HEK293 (cell line): Measurements from ENCODE around the gene GOLGA6L10.

ENCODE experiments used
- ZBTB7A ChIP-seq: fragments of 450-650 bp; formaldehyde crosslinking; IDR thresholded peaks from 2 replicates; pipeline ENCODE4 v1.5.1; 2016; ENCODE audit warnings: low read depth, missing biosample characterization, missing genetic modification characterization
- ZNF10 ChIP-seq: fragments of 450-650 bp; formaldehyde crosslinking; IDR thresholded peaks from 2 replicates; pipeline ENCODE4 v1.5.1; 2017; ENCODE audit warnings: missing biosample characterization, missing genetic modification characterization
- ZNF138 ChIP-seq: fragments of 450-650 bp; formaldehyde crosslinking; IDR thresholded peaks from 2 replicates; pipeline ENCODE4 v1.5.1; 2016; ENCODE audit warnings: missing biosample characterization, missing genetic modification characterization, borderline replicate concordance
- ZNF274 ChIP-seq, 2 experiments: fragments of 200-500 bp in 1 of 2; fragments of 450-650 bp in 1 of 2; sonication (Bioruptor generic) in 1 of 2; formaldehyde crosslinking in 1 of 2; IDR thresholded peaks; 2 replicates each; pipeline versions ENCODE4 v1.5.1 to v1.6.1; 2014 to 2016; ENCODE audit warnings: borderline replicate concordance in 1 of 2, inconsistent platforms in 1 of 2, low read length in 1 of 2, missing biosample characterization in 1 of 2, missing genetic modification characterization in 1 of 2
- ZNF548 ChIP-seq: fragments of 450-650 bp; formaldehyde crosslinking; IDR thresholded peaks from 2 replicates; pipeline ENCODE4 v1.5.1; 2016; ENCODE audit warnings: missing biosample characterization, missing genetic modification characterization
- ZNF843 ChIP-seq: fragments of 450-650 bp; formaldehyde crosslinking; IDR thresholded peaks from 2 replicates; pipeline ENCODE4 v1.5.1; 2016; ENCODE audit warnings: missing biosample characterization, missing genetic modification characterization
- ZXDB ChIP-seq: fragments of 450-650 bp; formaldehyde crosslinking; IDR thresholded peaks from 2 replicates; pipeline ENCODE4 v1.5.1; 2016; ENCODE audit warnings: missing biosample characterization, missing genetic modification characterization
- TF ChIP-seq, protein P1 (sequence below): fragments of 450-650 bp; formaldehyde crosslinking; IDR thresholded peaks from 2 replicates; pipeline ENCODE4 v1.5.1; 2016; ENCODE audit warnings: missing biosample characterization, missing genetic modification characterization
- TF ChIP-seq, protein P2 (sequence below): fragments of 450-650 bp; formaldehyde crosslinking; IDR thresholded peaks from 2 replicates; pipeline ENCODE4 v1.5.1; 2016; ENCODE audit warnings: missing biosample characterization, missing genetic modification characterization

DNA sequence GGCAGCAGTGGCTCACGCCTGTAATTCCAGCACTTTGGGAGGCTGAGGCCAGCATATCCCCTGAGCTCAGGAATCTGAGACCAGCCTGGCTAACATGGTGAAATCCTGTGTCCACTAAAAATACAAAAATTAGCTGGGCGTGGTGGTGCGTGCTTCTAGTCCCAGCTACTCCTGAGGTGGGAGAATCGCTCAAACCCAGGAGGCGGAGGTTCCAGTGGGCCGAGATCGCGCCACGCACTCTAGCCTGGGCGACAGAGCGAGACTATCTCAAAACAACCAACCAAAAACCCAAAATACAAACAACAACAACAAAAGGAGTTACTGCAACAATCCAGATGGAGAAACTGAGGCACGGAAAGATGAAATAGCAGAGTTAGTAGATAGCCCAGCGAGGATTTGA lies 51.2 kb downstream of the GOLGA6L10 start:
- TF ChIP-seq ZNF843 (tag by site-specific recombination) (no peak), ZNF274 (IDR thresholded peaks at IDR 0.05; ENCODE audit: low read length) (no peak), ZNF274 (tag by site-specific recombination; IDR thresholded peaks at IDR 0.05; ENCODE audit: borderline replicate concordance) (no peak), ZBTB7A (tag by site-specific recombination) (no peak), ZNF138 (no peak), ZXDB (tag by site-specific recombination) (no peak), ZNF548 (tag by site-specific recombination) (no peak), ZNF10 (tag by site-specific recombination) (no peak)
- TF ChIP-seq, protein P1, sequence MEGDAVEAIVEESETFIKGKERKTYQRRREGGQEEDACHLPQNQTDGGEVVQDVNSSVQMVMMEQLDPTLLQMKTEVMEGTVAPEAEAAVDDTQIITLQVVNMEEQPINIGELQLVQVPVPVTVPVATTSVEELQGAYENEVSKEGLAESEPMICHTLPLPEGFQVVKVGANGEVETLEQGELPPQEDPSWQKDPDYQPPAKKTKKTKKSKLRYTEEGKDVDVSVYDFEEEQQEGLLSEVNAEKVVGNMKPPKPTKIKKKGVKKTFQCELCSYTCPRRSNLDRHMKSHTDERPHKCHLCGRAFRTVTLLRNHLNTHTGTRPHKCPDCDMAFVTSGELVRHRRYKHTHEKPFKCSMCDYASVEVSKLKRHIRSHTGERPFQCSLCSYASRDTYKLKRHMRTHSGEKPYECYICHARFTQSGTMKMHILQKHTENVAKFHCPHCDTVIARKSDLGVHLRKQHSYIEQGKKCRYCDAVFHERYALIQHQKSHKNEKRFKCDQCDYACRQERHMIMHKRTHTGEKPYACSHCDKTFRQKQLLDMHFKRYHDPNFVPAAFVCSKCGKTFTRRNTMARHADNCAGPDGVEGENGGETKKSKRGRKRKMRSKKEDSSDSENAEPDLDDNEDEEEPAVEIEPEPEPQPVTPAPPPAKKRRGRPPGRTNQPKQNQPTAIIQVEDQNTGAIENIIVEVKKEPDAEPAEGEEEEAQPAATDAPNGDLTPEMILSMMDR (tag by site-specific recombination): no peak
- TF ChIP-seq, protein P2, sequence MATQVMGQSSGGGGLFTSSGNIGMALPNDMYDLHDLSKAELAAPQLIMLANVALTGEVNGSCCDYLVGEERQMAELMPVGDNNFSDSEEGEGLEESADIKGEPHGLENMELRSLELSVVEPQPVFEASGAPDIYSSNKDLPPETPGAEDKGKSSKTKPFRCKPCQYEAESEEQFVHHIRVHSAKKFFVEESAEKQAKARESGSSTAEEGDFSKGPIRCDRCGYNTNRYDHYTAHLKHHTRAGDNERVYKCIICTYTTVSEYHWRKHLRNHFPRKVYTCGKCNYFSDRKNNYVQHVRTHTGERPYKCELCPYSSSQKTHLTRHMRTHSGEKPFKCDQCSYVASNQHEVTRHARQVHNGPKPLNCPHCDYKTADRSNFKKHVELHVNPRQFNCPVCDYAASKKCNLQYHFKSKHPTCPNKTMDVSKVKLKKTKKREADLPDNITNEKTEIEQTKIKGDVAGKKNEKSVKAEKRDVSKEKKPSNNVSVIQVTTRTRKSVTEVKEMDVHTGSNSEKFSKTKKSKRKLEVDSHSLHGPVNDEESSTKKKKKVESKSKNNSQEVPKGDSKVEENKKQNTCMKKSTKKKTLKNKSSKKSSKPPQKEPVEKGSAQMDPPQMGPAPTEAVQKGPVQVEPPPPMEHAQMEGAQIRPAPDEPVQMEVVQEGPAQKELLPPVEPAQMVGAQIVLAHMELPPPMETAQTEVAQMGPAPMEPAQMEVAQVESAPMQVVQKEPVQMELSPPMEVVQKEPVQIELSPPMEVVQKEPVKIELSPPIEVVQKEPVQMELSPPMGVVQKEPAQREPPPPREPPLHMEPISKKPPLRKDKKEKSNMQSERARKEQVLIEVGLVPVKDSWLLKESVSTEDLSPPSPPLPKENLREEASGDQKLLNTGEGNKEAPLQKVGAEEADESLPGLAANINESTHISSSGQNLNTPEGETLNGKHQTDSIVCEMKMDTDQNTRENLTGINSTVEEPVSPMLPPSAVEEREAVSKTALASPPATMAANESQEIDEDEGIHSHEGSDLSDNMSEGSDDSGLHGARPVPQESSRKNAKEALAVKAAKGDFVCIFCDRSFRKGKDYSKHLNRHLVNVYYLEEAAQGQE (tag by site-specific recombination): no peak
